Mucosa of rectum (tissue), 2 donors: ENCODE data around the gene C14orf93.
"Not testable (repeated sequence)": the region's sequence is repeated elsewhere in the genome, so short reads cannot be mapped to it uniquely, and the experiment has no call there.

Experiments
- H3K27ac ChIP-seq, 2 donors: one replicate each; pipeline ENCODE4 v1.7.0; 2013; ENCODE audit warnings: inconsistent platforms in 2 of 2, low read depth in 2 of 2, low read length in 2 of 2
- H3K27me3 ChIP-seq, 2 donors: one replicate each; pipeline ENCODE4 v1.7.0; 2013; ENCODE audit warnings: low read length in 2 of 2; ENCODE audit not compliant: control insufficient read depth in 2 of 2, insufficient read depth in 2 of 2
- H3K36me3 ChIP-seq, 2 donors: one replicate each; pipeline ENCODE4 v1.7.0; 2013; ENCODE audit warnings: low read length in 2 of 2; ENCODE audit not compliant: control insufficient read depth in 2 of 2, insufficient read depth in 2 of 2
- H3K4me1 ChIP-seq, 2 donors: one replicate each; pipeline ENCODE4 v1.7.0; 2013; ENCODE audit warnings: low read length in 2 of 2, mild to moderate bottlenecking in 1 of 2; ENCODE audit not compliant: control insufficient read depth in 2 of 2, insufficient read depth in 2 of 2
- H3K4me3 ChIP-seq, 2 donors: one replicate each; pipeline ENCODE4 v1.7.0; 2013; ENCODE audit warnings: low read length in 2 of 2
- H3K9ac ChIP-seq, 2 donors: one replicate each; pipeline ENCODE4 v1.7.0; 2013; ENCODE audit warnings: low read length in 2 of 2, low read depth in 1 of 2, mild to moderate bottlenecking in 1 of 2
- H3K9me3 ChIP-seq, 2 donors: one replicate each; pipeline ENCODE4 v1.7.0; 2013; ENCODE audit warnings: low read length in 2 of 2; ENCODE audit not compliant: control insufficient read depth in 2 of 2
- donor health status: healthy.
- donor health status: Normal muscosa, but diverticular disease.

C14orf93 gene

DNA sequence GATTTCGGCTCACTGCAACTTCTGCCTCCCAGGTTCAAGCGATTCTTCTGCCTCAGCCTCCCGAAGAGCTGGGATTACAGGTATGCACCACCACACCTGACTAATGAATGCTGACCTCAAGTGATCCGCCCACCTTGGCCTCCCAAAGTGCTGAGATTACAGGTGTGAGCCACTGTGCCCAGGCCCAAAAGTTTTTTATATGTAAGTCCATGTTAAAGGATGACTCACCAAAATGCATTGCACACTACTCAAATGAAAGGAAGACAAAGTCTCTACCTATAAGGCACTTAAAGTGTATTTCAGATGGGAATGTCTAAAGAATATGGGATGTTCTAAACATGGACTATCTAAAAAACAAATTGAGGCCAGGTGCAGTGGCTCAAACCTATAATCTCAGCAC lies 5.7 kb downstream of the C14orf93 start:
- H3K9me3 ChIP-seq, H3K9ac ChIP-seq, H3K27ac ChIP-seq, H3K27me3 ChIP-seq, H3K36me3 ChIP-seq, H3K4me3 ChIP-seq: not testable (repeated sequence)
- H3K4me1 ChIP-seq, result peaks cover 21 to 26% of the 10 kb centered on the region in 2 donors

DNA sequence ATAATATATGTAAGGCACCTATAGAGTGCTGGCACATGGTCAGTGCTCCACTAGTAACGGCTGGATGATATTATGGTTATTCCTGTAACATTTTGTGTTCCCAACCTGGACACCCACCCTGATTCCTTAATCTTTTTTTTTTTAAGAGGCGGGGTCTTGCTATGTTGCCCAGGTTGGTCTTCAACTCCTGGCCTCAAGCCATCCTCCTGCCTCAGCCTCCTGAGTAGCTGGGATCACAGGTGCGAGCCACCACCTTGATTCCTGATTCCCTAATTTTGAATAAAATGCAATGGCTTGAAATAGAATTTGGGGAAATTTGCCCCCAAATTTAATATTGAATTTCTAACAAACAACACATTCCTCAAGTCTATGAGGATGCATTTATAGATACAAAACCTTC lies 7.4 kb downstream of the C14orf93 start:
- Histone ChIP-seq H3K36me3 (no peaks in the 10 kb centered on the region), H3K4me3 (no peak overlapping the region), H3K27ac (no peak overlapping the region), H3K9ac (no peak overlapping the region), H3K4me1 (peaks cover 17 to 20% of the 10 kb centered on the region in 2 donors), H3K9me3 (no peaks in the 10 kb centered on the region), H3K27me3 (no peaks in the 10 kb centered on the region)

DNA sequence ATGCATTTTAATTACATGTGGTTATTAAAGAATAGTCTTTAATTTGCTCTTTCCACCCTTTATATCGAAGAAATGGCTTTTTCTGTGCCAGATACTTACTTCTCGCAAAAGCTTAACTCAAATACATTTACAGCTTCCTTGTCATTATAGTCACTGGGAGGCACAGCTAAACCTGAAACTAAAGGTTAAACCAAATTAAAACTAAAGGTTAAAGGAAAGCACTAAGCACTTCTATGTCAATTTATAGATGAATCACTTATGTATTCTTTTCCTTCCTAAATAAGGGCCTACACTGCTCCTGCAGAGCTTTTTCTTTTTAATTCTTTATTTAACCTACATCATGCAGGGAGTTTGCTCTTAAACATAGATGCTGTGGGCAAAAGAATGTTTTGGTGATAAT lies 9.1 kb downstream of the C14orf93 start:
- H3K9ac ChIP-seq, result no peak overlapping the region
- H3K4me1 ChIP-seq, result peaks cover 8% of the 10 kb centered on the region in 2 donors
- no peaks in the 10 kb centered on the region for H3K9me3 ChIP-seq
- H3K27ac ChIP-seq, result peak overlapping the region in 1 of 2 donors; percentile 21
- no peaks in the 10 kb centered on the region for H3K27me3 ChIP-seq
- no peak overlapping the region for H3K4me3 ChIP-seq
- no peaks in the 10 kb centered on the region for H3K36me3 ChIP-seq

DNA sequence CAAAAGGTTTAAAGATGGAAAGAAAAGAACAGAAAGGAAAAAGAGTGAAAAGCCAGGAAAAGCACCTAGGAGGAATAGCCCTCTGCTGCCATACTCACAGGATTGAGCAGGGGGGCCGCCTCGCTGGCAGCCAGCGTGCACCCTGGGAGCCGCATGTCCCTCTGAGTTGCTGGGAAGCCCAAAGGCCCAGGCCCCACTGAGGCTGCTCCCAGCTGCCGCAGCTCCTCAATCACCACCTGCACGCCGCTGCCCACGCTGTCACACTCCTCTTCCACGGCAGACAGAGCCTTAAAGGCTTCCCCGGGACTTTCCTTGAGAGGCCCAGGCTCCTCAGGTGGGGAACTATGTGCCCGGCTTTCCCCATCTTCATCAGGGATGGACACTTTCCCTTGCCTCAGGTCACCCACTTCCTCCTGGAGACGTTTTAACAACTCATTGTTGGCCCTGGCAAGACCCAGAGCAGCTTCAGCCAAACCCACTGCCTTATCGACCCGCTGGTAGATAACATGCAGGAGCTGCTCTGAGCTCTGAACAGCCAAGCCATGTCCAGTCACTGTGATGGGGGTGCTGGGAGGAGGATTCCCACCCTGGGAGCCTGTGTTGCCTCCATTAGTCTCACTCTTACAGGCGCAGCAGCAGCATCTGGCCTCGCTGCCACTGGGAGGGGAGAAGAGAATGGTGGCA lies 11.5 kb downstream of the C14orf93 start:
- peaks cover 8 to 10% of the 10 kb centered on the region in 2 donors for H3K4me1 ChIP-seq
- no peak overlapping the region for H3K9ac ChIP-seq
- no peaks in the 10 kb centered on the region for H3K27me3 ChIP-seq
- H3K4me3 ChIP-seq, result no peak overlapping the region
- peaks cover 0 to 3% of the 10 kb centered on the region in 2 donors for H3K36me3 ChIP-seq
- no peak overlapping the region for H3K27ac ChIP-seq
- H3K9me3 ChIP-seq, result no peaks in the 10 kb centered on the region

DNA sequence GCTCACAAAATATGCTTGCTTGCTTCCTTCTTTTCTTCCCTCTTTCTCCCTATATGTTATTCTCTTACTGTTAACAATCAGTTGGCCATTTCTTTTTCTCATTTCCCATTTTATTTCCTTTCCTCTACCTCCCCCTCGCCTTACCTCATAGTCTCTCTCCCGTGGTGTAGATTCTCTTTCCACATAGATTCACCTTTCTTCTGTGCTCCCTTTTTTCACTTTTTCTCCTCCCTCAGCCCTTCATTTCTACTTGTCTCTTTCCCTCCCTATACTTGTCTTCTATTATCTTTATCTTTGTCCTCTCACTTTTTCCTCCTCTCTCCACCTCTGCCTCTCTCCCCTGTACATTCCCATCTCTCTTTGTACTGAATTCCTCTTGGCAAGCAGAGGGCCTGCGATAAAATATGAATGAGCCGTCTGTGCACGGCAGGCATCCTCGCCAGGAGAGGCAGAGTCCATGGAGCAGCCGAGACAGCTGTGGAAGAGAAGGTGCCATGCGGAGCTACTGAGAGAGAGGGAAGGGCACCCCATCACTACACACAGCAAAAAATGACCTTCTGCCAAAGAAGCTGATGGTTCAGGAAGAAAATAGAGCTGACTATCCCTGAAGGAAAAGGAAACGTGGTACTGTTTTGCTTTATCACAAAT lies 12.1 kb downstream of the C14orf93 start:
- H3K4me1 ChIP-seq, result peaks cover 8 to 10% of the 10 kb centered on the region in 2 donors
- no peak overlapping the region for H3K9ac ChIP-seq
- H3K9me3 ChIP-seq, result no peaks in the 10 kb centered on the region
- H3K27me3 ChIP-seq, result no peaks in the 10 kb centered on the region
- H3K4me3 ChIP-seq, result no peak overlapping the region
- H3K27ac ChIP-seq, result no peak overlapping the region
- H3K36me3 ChIP-seq, result peaks cover 0 to 3% of the 10 kb centered on the region in 2 donors

DNA sequence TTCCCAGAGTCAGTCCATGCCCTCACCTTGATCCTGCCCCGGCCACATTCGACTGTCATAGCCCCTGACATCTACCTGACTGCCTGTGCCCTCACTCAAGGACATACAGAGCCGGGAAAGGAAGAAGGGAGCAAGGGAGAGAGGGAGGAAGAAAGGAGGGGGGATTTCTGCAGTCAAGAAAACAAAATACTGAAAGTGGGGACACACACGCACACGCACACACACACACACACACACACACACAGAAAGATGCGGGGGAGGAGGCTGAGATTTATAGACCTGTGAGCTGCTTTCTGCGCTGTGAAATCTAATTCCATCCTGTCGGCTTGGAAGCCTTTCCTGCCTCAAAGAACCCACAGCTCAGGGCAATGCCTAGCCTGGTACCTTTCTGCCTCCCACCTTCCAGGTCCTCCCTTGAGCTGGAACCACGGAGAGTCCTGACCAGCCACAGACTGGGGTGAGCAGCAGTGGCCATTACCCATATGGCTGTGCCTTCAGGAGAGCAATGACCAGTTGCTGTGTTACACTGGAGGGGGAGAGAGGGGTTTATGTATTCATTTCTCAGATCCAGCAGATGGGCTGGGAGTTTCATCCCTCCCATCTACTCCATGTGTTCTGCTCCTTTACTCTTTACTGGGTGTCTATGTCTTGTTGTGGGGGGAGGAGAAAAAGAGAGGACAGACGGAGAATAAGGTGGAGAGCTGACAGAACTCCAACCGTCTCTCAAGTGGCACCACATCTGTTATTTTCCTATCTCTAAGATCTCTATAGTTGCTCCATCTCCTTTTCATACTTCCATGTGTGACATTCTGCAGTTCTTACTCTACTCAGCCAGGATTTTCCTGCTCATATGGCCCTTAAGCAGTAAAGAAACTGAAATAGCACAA lies 12.9 kb downstream of the C14orf93 start:
- Histone ChIP-seq H3K4me3 (no peak overlapping the region), H3K9me3 (no peaks in the 10 kb centered on the region), H3K27ac (no peak overlapping the region), H3K9ac (no peak overlapping the region), H3K4me1 (peaks cover 8 to 10% of the 10 kb centered on the region in 2 donors), H3K27me3 (no peaks in the 10 kb centered on the region), H3K36me3 (peaks cover 0 to 3% of the 10 kb centered on the region in 2 donors)

DNA sequence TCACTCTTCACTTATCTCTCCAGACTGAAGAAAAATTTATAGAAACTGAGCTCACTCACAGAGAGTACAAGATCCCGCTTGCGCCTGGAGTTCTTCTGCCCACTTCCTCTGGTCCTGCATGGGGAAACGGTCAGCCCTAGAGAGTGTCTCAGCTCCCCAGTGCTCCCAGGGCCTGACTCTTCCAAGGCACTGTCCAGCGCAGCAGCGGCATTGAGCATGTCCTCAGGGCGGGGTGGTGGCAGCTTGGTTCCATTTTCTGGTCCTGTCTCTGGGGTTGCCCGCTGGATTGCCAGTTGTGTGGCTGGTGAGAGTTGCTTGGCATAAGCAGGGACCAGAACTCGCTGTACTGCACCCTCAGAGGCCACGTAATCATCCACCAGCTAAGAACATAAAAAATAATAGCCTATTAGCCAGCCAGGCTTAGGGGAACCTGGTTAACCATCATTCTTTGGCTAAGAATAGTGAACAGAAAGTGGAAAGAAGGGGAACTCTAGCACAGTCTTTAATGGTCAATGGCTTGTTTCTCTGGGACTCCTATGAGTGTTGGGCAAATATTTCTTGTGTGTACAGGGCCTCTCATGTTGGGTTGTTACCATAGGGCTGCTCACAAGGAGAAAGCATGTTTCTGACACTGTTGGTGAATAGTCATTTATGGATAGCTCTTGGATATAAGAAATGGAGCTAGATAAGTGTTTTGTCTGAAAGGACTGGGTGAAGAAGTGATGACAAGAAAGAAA lies 13.9 kb downstream of the C14orf93 start:
- peaks cover 5 to 6% of the 10 kb centered on the region in 2 donors for H3K4me1 ChIP-seq
- H3K4me3 ChIP-seq, result no peak overlapping the region
- no peaks in the 10 kb centered on the region for H3K27me3 ChIP-seq
- H3K36me3 ChIP-seq, result peaks cover 0 to 3% of the 10 kb centered on the region in 2 donors
- H3K9ac ChIP-seq, result no peak overlapping the region
- no peaks in the 10 kb centered on the region for H3K9me3 ChIP-seq
- H3K27ac ChIP-seq, result no peak overlapping the region

DNA sequence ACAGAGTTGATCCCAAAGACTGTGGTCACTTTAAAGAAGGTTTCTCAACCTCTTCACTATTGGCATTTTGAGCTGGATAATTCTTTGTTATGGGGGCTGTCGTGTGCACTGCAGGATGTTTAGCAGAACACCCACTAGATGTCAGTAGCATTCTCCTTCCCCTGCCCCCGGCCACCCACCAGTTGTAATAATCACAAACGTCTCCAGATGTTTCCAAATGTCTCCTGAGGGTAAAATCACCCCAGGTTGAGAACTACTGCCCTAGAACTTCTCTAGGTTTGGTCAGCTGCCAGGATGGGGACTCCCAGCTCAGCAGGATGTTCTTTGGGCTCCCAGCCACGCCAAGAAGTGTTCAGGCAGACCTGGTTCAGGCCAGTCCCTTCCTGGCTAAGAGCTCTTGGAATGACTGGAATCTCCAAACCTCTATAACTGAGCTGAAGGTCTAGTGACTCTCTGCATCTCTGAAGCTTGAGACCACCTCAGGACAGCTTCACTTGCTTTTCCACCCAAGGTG lies 15.1 kb downstream of the C14orf93 start:
- H3K9ac ChIP-seq, result no peak overlapping the region
- no peaks in the 10 kb centered on the region for H3K9me3 ChIP-seq
- no peak overlapping the region for H3K4me3 ChIP-seq
- H3K36me3 ChIP-seq, result peaks cover 2 to 3% of the 10 kb centered on the region in 2 donors
- no peaks in the 10 kb centered on the region for H3K27me3 ChIP-seq
- peaks cover 0 to 4% of the 10 kb centered on the region in 2 donors for H3K4me1 ChIP-seq
- no peak overlapping the region for H3K27ac ChIP-seq

DNA sequence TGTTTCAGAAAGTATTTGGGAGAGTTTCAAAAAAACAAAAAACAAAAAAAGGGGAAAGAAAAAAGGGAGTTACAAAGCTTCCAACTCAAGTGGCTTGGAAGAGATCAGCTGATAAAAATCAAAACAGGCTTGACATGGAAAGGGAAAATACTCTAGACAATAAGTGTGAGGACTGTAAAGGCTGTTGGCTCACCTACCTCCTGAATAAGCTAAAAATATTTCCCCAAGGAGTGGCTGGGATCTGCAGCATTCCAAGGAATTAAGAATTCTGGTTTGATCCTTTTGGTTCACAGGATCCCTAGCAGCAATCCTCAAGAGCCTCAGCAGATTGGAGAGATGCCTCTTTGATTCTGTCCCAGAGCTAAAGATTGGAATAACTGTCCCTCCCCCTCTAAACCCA lies 16.4 kb downstream of the C14orf93 start:
- Histone ChIP-seq H3K9ac (no peak overlapping the region), H3K4me1 (peaks cover 0 to 4% of the 10 kb centered on the region in 2 donors), H3K36me3 (peaks cover 3 to 4% of the 10 kb centered on the region in 2 donors), H3K27ac (no peak overlapping the region), H3K4me3 (no peak overlapping the region), H3K9me3 (no peaks in the 10 kb centered on the region), H3K27me3 (no peaks in the 10 kb centered on the region)
